ENCODE data around the gene FCSK. TPM values are rescaled to one million over a fixed set of nuclear protein-coding genes. Genes with fewer than 3 reads are reported as not detected.

Gene FCSK
- total RNA-seq, 1 experiment from 2014 or later = 25.5 TPM

- CTCF ChIA-PET = interaction anchor here (0.6 to 0.7 kb wide), 2 partner anchors 9 to 478 kb away, joined by 3 to 4 read pairs; no protein-coding TSS in a partner anchor
- no peaks in the 10 kb centered on the region for H3K9me3 Mint-ChIP-seq (ENCODE audit: unreplicated experiment)
- POLR2A ChIA-PET = interaction anchor here (1.2 to 1.5 kb wide), 3 partner anchors 11 to 71 kb away, joined by 3 to 4 read pairs (median 3); no protein-coding TSS in a partner anchor
- Histone ChIP-seq H3K36me3 (ENCODE audit: control insufficient read depth, insufficient read depth, low read length) (no peaks in the 10 kb centered on the region), H3K4me3 (ENCODE audit: low read depth, low read length) (no peak overlapping the region), H3K9me3 (no peaks in the 10 kb centered on the region), H3K27me3 (replicated peaks; ENCODE audit: control insufficient read depth, insufficient read depth, low read length) (no peaks in the 10 kb centered on the region), H3K4me1 (peaks cover 10% of the 10 kb centered on the region)
- no peak for DNase-seq
- no peaks in the 10 kb centered on the region for H3K27me3 Mint-ChIP-seq (ENCODE audit: insufficient read depth, unreplicated experiment)
- no TSS peak for BruUV-seq (replicated peaks)
- peak overlapping the region; percentile 2 for H3K27ac Mint-ChIP-seq (ENCODE audit: unreplicated experiment)
- peaks cover 23% of the 10 kb centered on the region for H3K4me1 Mint-ChIP-seq (ENCODE audit: low read depth, unreplicated experiment)
- peaks cover 23% of the 10 kb centered on the region for H3K36me3 Mint-ChIP-seq (ENCODE audit: insufficient read depth, unreplicated experiment)
- no peak for TF ChIP-seq CTCF (IDR thresholded peaks at IDR 0.05; ENCODE audit: insufficient read depth in 1 of 2, low read depth in 1 of 2, low read length in 1 of 2, severe bottlenecking in 1 of 2, unreplicated experiment in 1 of 2)
- H3K4me3 Mint-ChIP-seq (ENCODE audit: unreplicated experiment) = no peak overlapping the region
- intact Hi-C loops (cut with micrococcal nuclease; ENCODE audit: unreplicated experiment) = no loop called here
Observed at GRCh38 chr16:70416748-70417616, 37.4 kb upstream of the FCSK start.

GRCh38 chr16:70417661-70418060, 36.7 kb upstream of the FCSK start:
- POLR2A ChIA-PET = interaction anchor here (1.2 kb wide), 2 partner anchors 10 to 71 kb away, joined by 3 to 4 read pairs; no protein-coding TSS in a partner anchor
- no peak for DNase-seq
- Mint-ChIP-seq H3K9me3 (ENCODE audit: unreplicated experiment) (no peaks in the 10 kb centered on the region), H3K27ac (ENCODE audit: unreplicated experiment) (peak overlapping the region; percentile 2), H3K27me3 (ENCODE audit: insufficient read depth, unreplicated experiment) (no peaks in the 10 kb centered on the region), H3K36me3 (ENCODE audit: insufficient read depth, unreplicated experiment) (peaks cover 20% of the 10 kb centered on the region), H3K4me3 (ENCODE audit: unreplicated experiment) (no peak overlapping the region), H3K4me1 (ENCODE audit: low read depth, unreplicated experiment) (peaks cover 30% of the 10 kb centered on the region)
- BruUV-seq (replicated peaks) = no TSS peak
- Histone ChIP-seq H3K36me3 (ENCODE audit: control insufficient read depth, insufficient read depth, low read length) (no peaks in the 10 kb centered on the region), H3K4me1 (peaks cover 9% of the 10 kb centered on the region), H3K4me3 (ENCODE audit: low read depth, low read length) (no peak overlapping the region), H3K27me3 (replicated peaks; ENCODE audit: control insufficient read depth, insufficient read depth, low read length) (no peaks in the 10 kb centered on the region), H3K9me3 (no peaks in the 10 kb centered on the region)
- intact Hi-C loops (cut with micrococcal nuclease; ENCODE audit: unreplicated experiment) = no loop called here
- CTCF ChIA-PET = no interaction called here
- TF ChIP-seq CTCF (IDR thresholded peaks at IDR 0.05; ENCODE audit: insufficient read depth in 1 of 2, low read depth in 1 of 2, low read length in 1 of 2, severe bottlenecking in 1 of 2, unreplicated experiment in 1 of 2) = peak in 1 of 2 experiments; percentile 10

- BruUV-seq (replicated peaks) = no TSS peak
- TF ChIP-seq CTCF (IDR thresholded peaks at IDR 0.05; ENCODE audit: insufficient read depth in 1 of 2, low read depth in 1 of 2, low read length in 1 of 2, severe bottlenecking in 1 of 2, unreplicated experiment in 1 of 2) = no peak
- Mint-ChIP-seq H3K27me3 (ENCODE audit: insufficient read depth, unreplicated experiment) (no peaks in the 10 kb centered on the region), H3K27ac (ENCODE audit: unreplicated experiment) (peak overlapping the region; percentile 2), H3K9me3 (ENCODE audit: unreplicated experiment) (no peaks in the 10 kb centered on the region), H3K4me1 (ENCODE audit: low read depth, unreplicated experiment) (peaks cover 34% of the 10 kb centered on the region), H3K36me3 (ENCODE audit: insufficient read depth, unreplicated experiment) (peaks cover 23% of the 10 kb centered on the region), H3K4me3 (ENCODE audit: unreplicated experiment) (no peak overlapping the region)
- Histone ChIP-seq H3K27me3 (replicated peaks; ENCODE audit: control insufficient read depth, insufficient read depth, low read length) (no peaks in the 10 kb centered on the region), H3K4me1 (peaks cover 13% of the 10 kb centered on the region), H3K9me3 (no peaks in the 10 kb centered on the region), H3K4me3 (ENCODE audit: low read depth, low read length) (no peak overlapping the region), H3K36me3 (ENCODE audit: control insufficient read depth, insufficient read depth, low read length) (no peaks in the 10 kb centered on the region)
- ChIA-PET CTCF (interaction anchor here (1.3 kb wide), 1 partner anchor 37 kb away, joined by 6 read pairs; no protein-coding TSS in a partner anchor), POLR2A (interaction anchor here (0.9 to 1.4 kb wide), 3 partner anchors 10 to 11 kb away, joined by 3 to 4 read pairs (median 4); no protein-coding TSS in a partner anchor)
- DNase-seq = no peak
- intact Hi-C loops (cut with micrococcal nuclease; ENCODE audit: unreplicated experiment) = no loop called here
Observed at GRCh38 chr16:70418274-70418992, 36.0 kb upstream of the FCSK start.
